HK-2 (cell line): ENCODE measurements around the gene SMIM31.

Experiments
- DNase-seq: peaks from one replicate; pipeline ENCODE4 v3.0.0-alpha.2; 2018; ENCODE audit not compliant: unreplicated experiment

The SMIM31 gene

DNA sequence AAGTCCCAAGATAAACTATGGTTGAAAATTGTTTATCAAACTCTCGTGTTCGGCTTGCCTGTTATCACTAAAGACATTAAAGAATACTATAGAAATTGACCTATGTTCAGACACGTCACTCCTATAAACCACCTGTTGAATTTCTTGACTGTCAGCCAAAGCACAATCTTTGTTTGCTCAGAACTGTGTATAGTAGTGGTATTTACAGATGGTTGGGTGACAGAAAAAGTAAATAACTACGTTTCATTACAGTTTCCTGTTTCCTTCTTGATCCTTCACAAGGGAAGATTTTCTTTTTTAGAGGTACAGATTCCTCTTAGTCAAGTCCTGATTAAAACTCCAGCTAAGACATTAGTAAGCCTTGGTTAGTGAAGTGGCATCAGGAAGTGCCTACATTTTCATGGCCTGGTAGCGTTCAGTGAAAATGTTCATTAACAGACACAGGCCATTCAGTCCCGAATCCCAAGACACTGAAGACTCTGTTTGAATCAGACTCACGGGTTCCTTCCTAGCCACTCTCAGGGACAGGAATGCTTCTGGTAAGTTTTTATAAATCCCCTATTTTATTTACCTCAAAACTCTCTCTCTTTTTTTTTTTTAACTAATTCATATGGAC is at the start of gene SMIM31:
TSS of gene SMIM31 (plus strand) at position 259 of the 616 bp plus-strand sequence. CDS start 16,313 bp downstream, outside the sequence.
- DNase-seq: no peak

DNA sequence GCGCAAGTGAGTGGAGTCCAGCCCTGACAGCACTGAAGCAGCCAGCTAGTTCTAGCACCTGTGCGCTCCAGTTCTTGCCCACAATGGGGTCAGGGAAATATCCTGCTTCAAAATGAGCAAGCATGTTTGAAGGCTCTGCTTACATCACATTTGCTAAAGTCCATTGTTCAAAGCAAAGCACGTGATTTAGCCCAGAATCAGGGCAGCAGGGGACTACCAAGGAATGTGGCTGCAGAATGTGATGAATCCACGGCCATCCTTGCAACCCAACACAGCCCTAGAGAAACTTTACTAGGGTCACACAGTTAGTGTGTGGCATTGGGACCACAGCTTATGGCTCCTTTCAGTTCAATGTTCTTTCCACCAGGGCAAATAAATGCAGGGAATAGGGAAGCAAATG is 47.3 kb upstream of the SMIM31 start:
- no peak for DNase-seq

DNA sequence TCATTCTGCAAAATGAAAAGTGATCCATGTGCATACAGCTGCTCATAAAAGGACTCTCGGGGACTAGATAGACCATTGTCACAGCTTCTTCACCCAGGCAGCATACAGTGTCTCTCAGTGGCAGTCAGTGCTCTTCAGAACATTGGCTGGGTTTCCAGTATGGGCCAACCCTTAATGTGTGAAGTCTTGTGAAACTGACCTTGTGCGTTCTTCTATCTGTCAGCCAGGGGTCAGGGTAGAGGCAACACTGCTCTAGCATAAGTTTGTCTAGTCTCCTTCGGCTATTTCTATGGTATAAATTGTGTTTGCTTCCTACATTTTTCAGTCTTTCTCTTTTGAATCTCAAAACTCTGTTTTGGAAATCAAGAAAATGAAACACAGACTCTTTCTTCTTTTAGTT is 37.0 kb upstream of the SMIM31 start:
- DNase-seq: no peak

DNA sequence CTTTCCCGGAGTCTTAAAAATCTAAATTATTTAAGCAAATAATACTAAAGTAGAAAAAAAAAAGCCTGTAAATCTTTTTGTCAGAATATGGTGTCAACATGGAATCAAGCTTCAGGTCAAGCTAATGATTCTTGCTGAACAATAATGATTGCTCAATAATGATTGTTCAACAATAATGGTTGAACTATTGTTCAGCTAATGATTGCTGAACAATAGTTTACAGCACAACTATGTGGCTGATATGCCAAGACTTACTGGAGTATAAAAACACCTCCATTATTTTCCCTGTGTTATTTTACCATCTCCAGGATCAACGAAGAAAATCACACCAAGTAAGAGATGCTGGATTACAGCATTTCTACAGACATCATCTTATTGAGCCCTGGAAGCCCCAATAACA is 35.1 kb upstream of the SMIM31 start:
- DNase-seq: no peak

DNA sequence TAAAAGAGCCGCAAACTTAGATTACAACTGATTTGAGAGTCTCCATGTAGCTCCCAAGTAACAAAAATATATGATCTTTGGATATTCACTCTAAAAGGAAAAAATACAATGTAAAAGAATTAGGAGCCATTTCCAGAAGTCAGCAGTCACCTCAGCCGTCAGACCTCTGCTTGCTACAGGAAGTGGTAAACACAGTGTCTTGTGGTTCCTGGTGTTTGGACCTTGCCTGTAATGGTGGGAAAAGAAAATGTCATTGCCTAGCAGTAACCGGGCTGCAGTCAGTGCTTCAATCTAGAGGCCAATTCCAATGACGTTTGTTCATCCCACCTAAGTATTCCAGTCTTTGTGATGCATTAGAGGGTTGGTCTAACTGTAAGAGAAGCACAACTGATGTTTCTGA is 28.9 kb upstream of the SMIM31 start:
- DNase-seq: no peak

DNA sequence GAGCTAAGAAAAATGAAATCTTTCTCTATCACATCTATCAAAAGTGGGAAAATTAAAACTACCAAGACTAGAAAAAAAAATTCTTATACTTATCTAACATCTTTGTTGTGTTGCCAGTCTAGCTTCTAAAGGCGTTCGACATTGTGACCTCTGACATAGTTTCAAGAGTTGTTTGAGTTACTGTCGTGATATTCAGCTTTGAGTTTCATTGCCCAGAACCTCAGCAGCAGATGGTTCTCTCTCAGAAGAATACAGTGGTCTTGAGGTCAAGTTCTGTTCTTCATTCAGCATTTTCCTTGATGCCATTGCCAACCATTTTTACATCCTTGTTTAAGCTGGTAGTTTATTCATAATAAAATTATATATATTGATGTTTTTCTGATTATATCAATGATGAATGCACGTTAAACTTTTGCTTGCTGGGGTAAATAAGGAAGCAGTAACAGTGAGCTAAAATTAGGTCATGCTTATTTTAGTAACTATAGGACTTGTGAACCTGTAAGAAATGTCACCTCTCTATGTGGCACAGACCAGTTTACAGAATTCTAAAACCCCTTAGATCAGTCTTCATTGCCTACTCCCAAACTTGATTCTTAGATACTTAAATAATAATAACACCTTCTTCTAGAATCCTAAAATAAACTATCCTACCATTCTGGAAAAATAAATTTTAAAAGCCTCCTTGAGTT is 23.1 kb upstream of the SMIM31 start:
- no peak for DNase-seq

DNA sequence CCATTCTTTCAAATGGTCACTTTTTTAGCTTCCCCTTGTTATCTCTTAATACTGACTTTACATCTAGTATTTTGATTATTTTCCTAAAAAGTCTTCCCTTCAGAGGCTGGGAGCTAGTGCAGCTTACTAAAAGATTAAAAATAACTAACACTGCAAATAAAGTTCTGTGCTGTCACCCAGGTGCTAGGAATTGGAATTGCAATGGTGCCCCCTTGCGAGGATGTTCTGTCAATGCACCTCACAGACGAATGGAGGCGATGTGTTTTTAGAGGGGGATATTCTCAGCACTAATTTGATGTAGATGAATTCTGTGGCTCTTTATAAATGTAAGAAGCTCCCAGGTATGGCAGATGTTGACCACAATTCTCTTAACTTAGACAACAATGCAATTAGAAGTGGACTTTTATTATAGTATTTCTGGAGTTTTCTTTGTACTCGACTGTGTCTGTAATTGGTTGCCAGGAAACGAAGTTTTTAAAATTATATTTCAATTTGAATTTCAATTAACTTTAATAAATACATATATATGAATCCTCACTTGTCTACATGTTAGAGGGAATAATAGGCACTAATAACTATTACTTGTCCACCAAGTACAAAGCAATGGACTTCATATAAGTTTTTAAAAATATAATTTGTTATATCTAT is 22.0 kb upstream of the SMIM31 start:
- DNase-seq: peak; percentile 57

DNA sequence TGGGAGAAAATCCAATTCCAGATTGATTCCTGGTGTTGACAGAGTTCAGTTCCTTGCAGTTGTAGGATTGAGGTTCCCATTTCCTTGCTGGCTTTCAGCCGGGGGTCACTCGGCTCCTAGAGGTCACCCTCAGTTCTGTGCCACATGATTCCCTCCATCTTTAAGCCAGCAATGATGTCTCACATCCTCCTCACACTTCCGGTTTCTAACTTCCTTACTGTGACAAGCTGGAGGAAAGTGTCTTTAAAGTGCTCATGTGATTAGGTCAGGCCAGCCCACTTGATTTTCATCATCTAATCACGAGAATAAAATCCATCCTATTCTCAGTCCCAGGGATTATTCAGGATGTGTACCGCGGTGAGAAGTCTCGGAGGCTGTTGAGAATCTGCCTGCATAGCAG is 19.4 kb upstream of the SMIM31 start:
- DNase-seq: no peak

DNA sequence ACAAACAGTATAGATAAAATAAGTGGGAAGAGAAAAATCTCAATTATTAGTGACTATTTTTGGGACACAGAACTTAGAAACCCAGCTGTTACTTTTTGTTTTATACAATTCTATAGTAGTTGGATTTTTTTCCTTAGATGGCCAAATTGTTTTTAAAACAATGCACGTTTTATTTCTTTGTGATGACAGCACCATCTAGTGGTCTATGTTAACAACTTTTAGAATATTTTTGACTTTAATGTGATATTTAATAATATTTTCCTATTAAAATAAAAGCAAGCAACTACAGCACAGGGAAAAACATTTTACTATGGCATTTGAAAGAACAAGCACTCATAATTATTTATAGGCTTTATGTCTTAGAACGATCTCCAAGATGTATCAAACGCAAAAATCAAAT is 5.6 kb upstream of the SMIM31 start:
- DNase-seq: no peak

DNA sequence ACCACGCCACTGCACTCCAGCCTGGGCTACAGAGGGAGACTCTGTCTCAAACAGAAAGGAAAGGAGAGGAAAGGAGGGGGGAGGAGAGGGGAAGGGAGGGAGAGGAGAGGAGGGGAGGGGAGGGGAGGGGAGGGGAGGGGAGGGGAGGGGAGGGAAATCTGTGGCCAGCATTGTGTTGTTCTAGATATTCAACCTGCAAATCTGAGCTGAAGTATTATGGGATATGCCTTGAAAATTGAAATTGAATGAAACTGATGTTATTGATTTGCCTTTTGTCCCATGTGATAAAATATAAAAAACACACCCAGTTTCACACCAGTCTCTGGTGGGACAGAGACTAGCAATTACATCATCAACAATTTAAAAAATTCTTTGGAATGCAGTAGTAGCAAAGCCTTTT is 1.5 kb downstream of the SMIM31 start:
- DNase-seq: no peak

DNA sequence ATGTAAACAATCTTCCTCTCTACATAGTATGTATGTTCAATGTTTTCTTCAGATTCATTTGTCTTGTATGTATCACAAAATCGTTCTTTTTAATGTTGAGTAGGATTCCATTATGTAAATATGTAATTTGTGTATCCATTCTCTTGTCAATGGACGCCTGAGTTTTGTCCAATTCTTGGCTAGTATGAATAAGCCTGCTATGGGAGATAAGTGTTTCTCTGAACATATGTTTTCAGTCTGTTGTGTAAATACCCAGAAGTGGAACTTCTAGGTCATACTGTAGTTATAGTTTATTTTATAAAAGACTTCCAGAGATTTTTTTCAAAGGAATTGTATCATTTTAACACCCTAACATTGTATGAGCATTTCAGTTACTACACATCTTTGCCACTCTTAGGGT is 2.8 kb downstream of the SMIM31 start:
- no peak for DNase-seq

DNA sequence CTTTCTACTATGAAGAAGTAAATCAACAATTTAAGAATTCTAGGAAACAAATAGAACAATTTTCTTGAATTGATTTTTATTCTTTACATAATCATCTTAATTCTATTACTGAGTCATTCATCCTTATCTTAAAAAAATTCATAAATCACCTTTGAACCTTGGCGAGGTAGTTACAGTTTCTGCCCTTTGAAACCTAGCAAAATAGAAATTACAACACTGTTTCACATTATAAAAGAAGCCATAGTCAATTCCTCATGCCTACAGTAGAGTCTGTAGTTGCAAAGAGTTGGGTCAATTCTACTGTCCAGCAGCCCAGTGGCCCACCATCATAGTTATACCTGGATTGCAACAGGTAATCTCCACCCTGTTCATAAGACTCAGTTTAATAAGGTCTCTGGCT is 7.3 kb downstream of the SMIM31 start:
- no peak for DNase-seq

DNA sequence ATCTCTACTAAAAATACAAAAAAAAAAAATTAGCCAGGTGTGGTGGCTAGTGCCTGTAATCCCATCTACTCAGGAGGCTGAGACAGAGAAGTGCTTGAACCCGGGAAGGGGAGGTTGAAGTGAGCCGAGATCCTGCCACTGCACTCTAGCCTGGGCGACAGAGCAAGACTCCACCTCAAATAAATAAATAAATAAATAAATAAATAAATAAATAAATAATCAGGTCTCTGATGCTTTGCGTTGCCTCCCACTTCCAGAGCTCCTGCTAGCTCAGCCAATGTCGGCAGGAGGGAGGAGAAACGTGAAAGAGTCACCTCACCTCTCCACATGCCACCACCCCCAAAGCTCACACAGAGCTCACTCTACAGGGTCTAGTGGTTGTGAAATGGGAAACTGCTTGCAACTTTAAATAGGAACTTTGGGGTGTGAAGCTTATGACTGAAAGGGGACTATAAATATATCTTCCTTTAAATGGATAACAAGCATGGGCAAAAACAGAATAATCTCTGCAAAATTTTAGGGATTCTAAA is 7.9 kb downstream of the SMIM31 start:
- DNase-seq: no peak

DNA sequence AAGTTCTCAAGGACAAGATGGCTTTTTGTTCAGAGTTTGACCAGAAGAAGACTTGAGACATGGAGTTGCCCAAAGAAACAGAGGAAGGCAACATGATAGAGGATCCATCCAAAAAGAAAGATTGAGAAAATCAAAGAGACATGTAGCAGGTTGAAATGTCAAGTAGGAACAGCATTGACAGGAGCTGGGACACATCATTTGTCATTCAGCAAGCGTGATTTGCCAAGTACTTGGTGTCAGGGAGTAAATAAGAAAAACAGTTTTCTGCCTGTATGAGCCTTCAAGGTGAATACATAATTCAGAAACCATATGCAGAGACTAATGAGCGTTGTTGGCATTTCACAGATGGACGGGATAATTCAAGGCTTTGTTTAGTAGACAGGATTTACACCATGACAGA is 11.2 kb downstream of the SMIM31 start:
- DNase-seq: no peak

DNA sequence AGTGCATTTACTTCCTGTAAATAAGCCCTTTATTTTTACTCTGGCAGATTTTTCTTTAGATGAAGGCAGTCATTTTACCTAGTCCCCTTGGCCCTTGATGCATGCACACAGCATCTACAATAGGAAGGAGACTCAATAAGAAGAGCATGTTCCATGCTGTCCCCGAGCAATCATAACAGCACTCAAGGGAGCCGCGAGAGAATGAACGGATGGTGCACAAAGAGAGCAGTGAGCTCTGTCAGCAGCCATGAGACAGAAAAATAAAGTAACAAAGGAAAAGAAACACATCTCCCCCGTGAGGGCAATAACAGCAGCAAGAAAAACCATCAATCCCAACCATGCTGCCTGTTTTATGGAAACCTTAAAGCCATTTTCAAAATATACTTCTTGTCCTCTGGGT is 11.9 kb downstream of the SMIM31 start:
- no peak for DNase-seq

DNA sequence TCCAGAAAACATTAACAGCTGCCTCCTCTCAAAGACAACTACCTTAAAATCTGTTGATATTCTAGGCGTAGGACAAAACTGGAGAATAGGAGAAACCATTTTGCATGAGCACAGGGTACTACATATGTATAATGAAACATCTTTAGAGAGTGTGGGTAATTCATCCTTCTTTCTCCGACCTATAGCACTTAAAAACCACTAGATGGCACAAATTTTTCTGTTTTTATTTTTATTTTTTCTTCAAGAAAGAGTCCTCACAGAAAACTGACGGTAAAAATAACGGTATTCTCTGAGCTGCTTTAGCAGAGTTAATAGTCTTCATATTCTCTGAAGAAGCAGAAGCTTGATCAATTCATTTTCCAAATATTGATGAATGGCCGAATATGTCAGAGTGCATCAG is 14.6 kb downstream of the SMIM31 start:
- no peak for DNase-seq

DNA sequence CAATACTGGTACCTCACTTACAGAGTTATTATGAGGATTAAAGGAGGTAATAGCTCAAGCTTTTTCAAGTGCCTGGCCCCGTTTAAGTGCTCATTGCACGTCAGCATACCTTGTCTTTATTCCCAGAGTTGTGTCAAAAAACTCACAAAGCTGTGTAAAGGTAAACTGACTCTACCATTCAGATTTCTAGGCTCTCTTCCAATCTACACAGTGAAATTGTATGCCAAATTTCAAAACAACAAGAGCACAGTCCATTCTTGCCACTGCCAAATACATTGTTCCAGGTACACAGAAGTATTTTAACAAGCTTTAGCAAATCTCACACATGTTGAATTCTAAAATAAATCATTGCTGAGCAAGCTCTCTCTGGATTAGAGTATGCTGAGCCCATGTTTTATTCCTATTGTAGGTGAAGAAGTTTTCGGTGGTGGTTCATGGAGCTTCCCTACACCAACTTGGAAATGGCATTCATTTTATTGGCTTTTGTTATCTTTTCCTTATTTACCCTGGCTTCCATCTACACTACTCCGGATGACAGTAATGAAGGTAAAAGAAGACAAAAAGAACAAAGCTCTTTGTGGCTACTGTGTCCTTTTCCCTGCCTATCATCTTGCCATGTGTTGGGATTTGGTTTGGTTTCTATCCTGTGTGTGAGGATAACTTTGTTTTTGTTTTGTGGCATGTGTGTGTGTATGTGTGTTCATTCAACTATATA is 16.2 kb downstream of the SMIM31 start:
- DNase-seq: no peak

DNA sequence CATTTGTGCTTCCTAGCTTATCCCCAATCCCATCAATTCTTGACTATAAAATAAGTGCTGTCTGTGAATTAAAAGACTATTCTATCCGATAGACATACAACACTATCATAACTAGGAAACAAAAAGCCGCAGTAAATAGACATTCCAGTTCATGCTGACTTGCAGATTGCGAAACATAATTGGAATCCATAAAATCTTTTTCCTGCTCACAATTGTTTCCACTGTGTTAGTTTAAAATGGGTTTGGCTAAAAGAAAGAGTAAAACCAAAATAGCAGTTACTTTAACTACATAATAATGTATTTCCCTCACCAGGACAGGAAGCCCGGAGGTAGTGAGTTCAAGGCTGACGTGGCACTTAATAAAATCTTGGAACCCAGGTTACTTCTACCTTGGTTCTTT is 17.2 kb downstream of the SMIM31 start:
- DNase-seq: no peak

DNA sequence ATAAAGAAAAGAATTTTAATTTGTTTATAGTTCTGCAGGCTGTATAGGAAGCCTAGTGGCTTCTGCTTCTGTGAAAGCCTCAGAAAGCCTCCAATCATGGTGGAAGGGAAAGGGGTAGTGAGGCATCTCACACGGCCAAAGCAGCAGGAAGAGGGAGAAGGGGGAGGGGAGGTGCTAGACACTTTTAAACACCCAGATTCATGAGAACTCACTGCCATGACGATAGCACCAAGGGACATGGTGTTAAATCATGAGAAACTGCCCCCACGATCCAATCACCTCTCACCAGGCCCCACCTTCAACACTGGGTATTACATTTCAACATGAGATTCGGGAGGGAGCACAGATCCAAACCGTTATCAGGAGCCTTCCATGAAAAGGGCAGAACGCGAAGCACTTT is 18.1 kb downstream of the SMIM31 start:
- no peak for DNase-seq

DNA sequence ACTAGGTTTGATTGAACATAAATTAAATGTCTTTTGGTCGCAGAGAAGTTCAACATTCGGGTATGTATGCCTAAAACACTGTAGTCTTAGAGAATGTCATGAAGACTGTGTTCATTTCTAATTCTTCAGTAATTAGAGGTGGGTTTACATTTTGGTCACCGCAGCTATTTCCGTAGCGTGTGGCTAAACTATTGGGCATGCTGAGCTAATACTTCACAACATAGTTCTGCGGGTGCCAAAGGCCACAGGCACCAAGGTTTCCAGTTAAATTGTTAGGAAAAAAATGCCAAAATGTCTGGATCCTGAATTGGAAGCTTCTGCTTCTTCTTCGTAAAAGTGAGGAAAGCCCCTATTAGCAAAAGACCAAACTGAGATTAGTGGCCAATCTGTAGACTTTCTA is 25.1 kb downstream of the SMIM31 start:
- DNase-seq: no peak

DNA sequence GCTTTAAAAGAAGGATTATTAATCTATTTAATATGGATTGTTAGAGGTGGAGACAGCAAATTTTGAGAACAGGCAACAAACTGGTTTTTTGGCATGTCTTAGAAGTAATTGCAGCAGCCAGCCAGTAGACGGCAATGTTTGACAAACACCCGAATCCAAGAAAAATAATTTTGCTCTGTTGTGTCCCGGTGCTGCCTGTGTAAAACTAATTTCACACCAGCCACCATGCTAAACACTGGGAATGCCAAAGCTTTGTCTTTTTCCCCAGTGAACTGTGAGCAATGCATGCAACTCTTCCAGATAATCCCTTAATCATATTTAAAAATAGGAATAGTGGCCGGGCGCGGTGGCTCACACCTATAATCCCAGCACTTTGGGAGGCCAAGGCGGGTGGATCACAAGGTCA is 25.9 kb downstream of the SMIM31 start:
- DNase-seq: peak; percentile 29

DNA sequence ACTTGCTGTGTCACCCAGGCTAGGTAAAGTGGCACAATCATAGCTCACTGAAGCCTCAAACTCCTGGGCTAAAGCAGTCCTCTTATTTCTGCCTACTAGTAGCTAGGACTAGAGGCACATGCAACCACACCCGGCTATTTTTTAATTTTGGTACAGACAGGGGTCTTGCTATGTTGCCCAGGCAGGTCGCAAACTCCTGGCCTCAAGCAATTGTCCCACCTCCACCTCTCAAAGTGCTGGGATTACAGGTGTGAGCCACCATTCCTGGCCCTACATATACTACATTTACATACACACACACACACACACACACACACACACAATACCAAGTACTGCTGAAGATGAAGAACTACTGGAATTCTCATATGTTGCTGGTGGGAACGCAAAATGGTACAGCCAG is 26.9 kb downstream of the SMIM31 start:
- DNase-seq: no peak

DNA sequence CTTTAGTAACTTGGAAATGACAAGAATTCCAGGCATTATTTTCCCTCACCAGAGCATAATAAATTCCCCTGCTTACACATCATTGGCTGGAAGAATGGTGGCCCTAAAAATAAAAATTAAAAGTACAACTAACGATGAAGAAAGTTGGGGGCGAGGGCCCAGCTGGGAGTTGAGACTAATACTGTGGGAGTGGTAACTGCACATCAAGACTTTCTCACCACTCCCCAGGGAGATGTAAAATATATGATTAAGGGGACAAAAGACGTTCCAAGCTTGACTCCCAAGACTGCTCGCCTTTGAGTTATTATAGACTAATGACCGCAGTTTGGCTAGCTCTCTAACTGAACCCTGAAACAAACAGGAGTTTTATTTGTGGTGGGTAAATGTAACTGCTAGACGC is 30.0 kb downstream of the SMIM31 start:
- no peak for DNase-seq
